Measurements from ENCODE around the gene CST7. TPM values are rescaled to one million over a fixed set of nuclear protein-coding genes. Genes with fewer than 3 reads are reported as not detected.
"Not testable (repeated sequence)": the region's sequence is repeated elsewhere in the genome, so short reads cannot be mapped to it uniquely, and the experiment has no call there.

The CST7 gene
- polyA plus RNA-seq, 4 donors: 0.31 to 0.80 (median 0.48) TPM

- DNase-seq (ENCODE audit: low read depth in 4 of 4, low spot score in 3 of 4): no peak
Observed at GRCh38 chr20:24998631-24999445, 49.8 kb downstream of the CST7 start.

- no peak for DNase-seq (ENCODE audit: low read depth in 4 of 4, low spot score in 3 of 4)
Observed at GRCh38 chr20:24999568-24999967, 50.5 kb downstream of the CST7 start.

- no peak for DNase-seq (ENCODE audit: low read depth in 4 of 4, low spot score in 3 of 4)
Observed at GRCh38 chr20:25000268-25000801, 51.3 kb downstream of the CST7 start.

- not testable (repeated sequence) for DNase-seq (ENCODE audit: low read depth in 4 of 4, low spot score in 3 of 4)
Observed at GRCh38 chr20:25001323-25001722, 52.3 kb downstream of the CST7 start.

GRCh38 chr20:25003002-25003401 is 53.9 kb downstream of the CST7 start:
- no peak for DNase-seq (ENCODE audit: low read depth in 4 of 4, low spot score in 3 of 4)

GRCh38 chr20:25005220-25005619 is 56.2 kb downstream of the CST7 start:
- DNase-seq (ENCODE audit: low read depth in 4 of 4, low spot score in 3 of 4): no peak

- DNase-seq (ENCODE audit: low read depth in 4 of 4, low spot score in 3 of 4): no peak
Observed at GRCh38 chr20:25005661-25006060, 56.6 kb downstream of the CST7 start.

- no peak for DNase-seq (ENCODE audit: low read depth in 4 of 4, low spot score in 3 of 4)
Observed at GRCh38 chr20:25006431-25007167, 57.5 kb downstream of the CST7 start.

GRCh38 chr20:25007491-25008305 is 58.6 kb downstream of the CST7 start:
- DNase-seq (ENCODE audit: low read depth in 4 of 4, low spot score in 3 of 4): no peak

- DNase-seq (ENCODE audit: low read depth in 4 of 4, low spot score in 3 of 4): no peak
Observed at GRCh38 chr20:25008388-25009217, 59.5 kb downstream of the CST7 start.

Other genes starting within 250 kb of the CST7 start
- 100 to 1,000 TPM in 3 of 4 donors, 10 to 100 TPM in 1; 95.8 to 113 (median 109) TPM for gene APMAP, start 43.5 kb downstream of the CST7 start, polyA plus RNA-seq (ENCODE audit: insufficient read length in 4 of 4)
- gene ACSS1, start 108.9 kb downstream of the CST7 start, polyA plus RNA-seq (ENCODE audit: insufficient read length in 4 of 4): 10 to 100 TPM; 31.0 to 36.6 (median 32.0) TPM
- not detected for gene VSX1, start 132.9 kb downstream of the CST7 start, polyA plus RNA-seq (ENCODE audit: insufficient read length in 4 of 4)
- gene ENTPD6, start 246.4 kb downstream of the CST7 start, polyA plus RNA-seq (ENCODE audit: insufficient read length in 4 of 4): 10 to 100 TPM; 39.5 to 47.1 (median 41.3) TPM